HG02885 (cell line): ENCODE data around the gene TPR.

Experiments used
- ATAC-seq: cut with Tn5 transposase; IDR thresholded peaks from one replicate; pipeline ENCODE4 v1.9.1; 2021; ENCODE audit warnings: mild to moderate bottlenecking; ENCODE audit not compliant: unreplicated experiment, poor library complexity

TPR gene

GRCh38 chr1:186337554-186337953, 37.5 kb downstream of the TPR start:
- ATAC-seq: no peak

GRCh38 chr1:186330758-186331157, 44.3 kb downstream of the TPR start:
- ATAC-seq: no peak

GRCh38 chr1:186327331-186327730, 47.7 kb downstream of the TPR start:
- no peak for ATAC-seq

- ATAC-seq: no peak
These were observed 49.0 kb downstream of the TPR start for GRCh38 chr1:186326009-186326408.

GRCh38 chr1:186325239-186325638, 49.8 kb downstream of the TPR start:
- no peak for ATAC-seq

- no peak for ATAC-seq
These were observed 51.2 kb downstream of the TPR start for GRCh38 chr1:186323865-186324264.

- ATAC-seq: no peak
These were observed 59.5 kb downstream of the TPR start for GRCh38 chr1:186315570-186315969.

GRCh38 chr1:186311375-186312051, 63.5 kb downstream of the TPR start:
- no peak for ATAC-seq

GRCh38 chr1:186310307-186310706, 64.7 kb downstream of the TPR start:
- no peak for ATAC-seq

GRCh38 chr1:186308264-186309060, 66.6 kb downstream of the TPR start:
- ATAC-seq: no peak

GRCh38 chr1:186307445-186307844, 67.6 kb downstream of the TPR start:
- no peak for ATAC-seq

GRCh38 chr1:186306533-186306932, 68.5 kb downstream of the TPR start:
- ATAC-seq: no peak

GRCh38 chr1:186304982-186305949, 69.8 kb downstream of the TPR start:
- ATAC-seq: peak; percentile 73

- ATAC-seq: no peak
These were observed 71.1 kb downstream of the TPR start for GRCh38 chr1:186303911-186304310.

GRCh38 chr1:186302381-186302920, 72.6 kb downstream of the TPR start:
- ATAC-seq: no peak

- no peak for ATAC-seq
These were observed 73.6 kb downstream of the TPR start for GRCh38 chr1:186301448-186301847.

GRCh38 chr1:186300056-186300455, 75.0 kb downstream of the TPR start:
- ATAC-seq: no peak

GRCh38 chr1:186299570-186299969, 75.5 kb downstream of the TPR start:
- no peak for ATAC-seq

- ATAC-seq: no peak
These were observed 76.2 kb downstream of the TPR start for GRCh38 chr1:186298851-186299250.

GRCh38 chr1:186297439-186298045, 77.5 kb downstream of the TPR start:
- ATAC-seq: no peak
